Left lobe of liver (tissue), 2 donors: Measurements from ENCODE around the gene FARP1. TPM values are rescaled to one million over a fixed set of nuclear protein-coding genes. Genes with fewer than 3 reads are reported as not detected.

ENCODE experiments used
- ATAC-seq: fragments of 200-7000 bp; cut with Tn5 transposase; one replicate; pipeline ENCODE4 v1.9.1; 2020; ENCODE audit warnings: mild to moderate bottlenecking, moderate library complexity
- DNase-seq: peaks from one replicate; pipeline ENCODE4 v3.0.0-alpha.2; 2020; ENCODE audit warnings: low spot score
- total RNA-seq: library from RNA; stranded (reverse); gene quantifications from one replicate; pipeline ENCODE4 v1.2.1, GENCODE V29; 2021
- donor health status: DM: no; HTN: no; CAD: no; lungs with moderate emphysema.
- donor health status: DM: no; HTN: yes; CAD: no.

The FARP1 gene
- total RNA-seq, 1 donor from 2014 or later: 78.8 TPM

DNA sequence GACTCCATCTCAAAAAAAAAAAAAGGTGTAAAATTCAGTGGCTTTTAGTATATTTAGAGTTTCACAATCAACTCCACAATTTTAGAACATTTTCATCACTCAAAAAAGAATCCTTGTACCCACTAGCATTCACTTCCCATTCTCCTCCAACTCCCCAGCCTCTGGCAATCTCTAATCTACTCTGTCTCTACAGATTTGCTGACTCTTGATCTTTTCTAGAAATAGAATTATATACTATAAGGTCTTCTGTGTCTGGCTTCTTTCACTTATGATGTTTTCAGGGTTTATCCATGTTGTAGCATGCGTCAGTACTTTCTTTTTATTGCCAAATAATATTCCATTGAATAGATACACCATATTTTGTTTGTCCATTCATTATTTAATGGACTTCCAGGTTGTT lies 8.0 kb upstream of the FARP1 start:
- no peak for DNase-seq
- ATAC-seq: no peak

DNA sequence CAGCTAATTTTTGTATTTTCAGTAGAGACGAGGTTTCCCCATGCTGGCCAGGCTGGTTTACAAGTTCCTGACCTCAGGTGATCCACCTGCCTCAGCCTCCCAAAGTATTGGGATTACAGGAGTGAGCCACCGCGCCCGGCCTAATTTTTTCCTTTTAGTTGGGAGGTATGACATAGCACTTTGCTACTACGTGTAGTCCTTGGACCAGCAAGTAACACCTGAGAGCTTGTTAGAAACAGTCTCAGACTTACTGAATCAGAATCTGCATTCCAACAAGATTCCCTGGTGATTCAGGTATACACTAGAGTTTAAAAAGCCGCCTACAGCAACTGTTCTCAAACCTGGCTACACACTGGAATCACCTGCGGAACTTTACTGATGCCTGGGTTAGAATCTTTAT lies 1.8 kb upstream of the FARP1 start:
- ATAC-seq (no peak), DNase-seq (no peak)

GRCh38 chr13:98141509-98142379 lies 1.1 kb upstream of the FARP1 start:
- peak; percentile 51 for DNase-seq
- peak; percentile 14 for ATAC-seq

- ATAC-seq (no peak), DNase-seq (no peak)
These were observed 261 bp downstream of the FARP1 start for GRCh38 chr13:98143157-98143553.

DNA sequence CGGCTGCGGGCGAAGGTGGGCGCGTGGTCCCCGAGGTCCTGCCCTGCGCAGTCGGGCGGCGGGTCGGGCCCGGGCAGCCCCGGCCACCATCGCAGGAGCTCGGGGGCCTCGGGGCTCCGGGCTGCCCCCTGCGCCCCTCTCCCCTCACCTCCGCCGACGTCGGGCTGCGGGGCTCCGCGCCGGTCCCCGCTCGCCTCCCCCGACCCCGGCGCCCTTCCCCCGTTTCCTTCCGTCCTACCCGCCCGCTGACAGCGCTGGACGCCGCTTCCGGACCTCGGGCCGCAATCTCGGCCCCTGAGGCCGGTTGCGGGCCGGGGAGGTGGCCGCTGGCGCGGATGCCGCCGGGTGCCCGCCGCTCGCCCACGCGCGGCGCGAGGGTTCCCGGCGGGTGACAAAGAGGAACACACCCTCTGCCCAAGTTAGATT lies 720 bp downstream of the FARP1 start:
- DNase-seq: peak; percentile 53
- peak; percentile 8 for ATAC-seq

GRCh38 chr13:98144027-98144741 lies 1.3 kb downstream of the FARP1 start:
- no peak for ATAC-seq
- no peak for DNase-seq

- ATAC-seq (peak; percentile 8), DNase-seq (no peak)
These were observed 2.0 kb downstream of the FARP1 start for GRCh38 chr13:98144801-98145350.

- ATAC-seq: no peak
- DNase-seq: no peak
These were observed 4.6 kb downstream of the FARP1 start for GRCh38 chr13:98147521-98147920.

DNA sequence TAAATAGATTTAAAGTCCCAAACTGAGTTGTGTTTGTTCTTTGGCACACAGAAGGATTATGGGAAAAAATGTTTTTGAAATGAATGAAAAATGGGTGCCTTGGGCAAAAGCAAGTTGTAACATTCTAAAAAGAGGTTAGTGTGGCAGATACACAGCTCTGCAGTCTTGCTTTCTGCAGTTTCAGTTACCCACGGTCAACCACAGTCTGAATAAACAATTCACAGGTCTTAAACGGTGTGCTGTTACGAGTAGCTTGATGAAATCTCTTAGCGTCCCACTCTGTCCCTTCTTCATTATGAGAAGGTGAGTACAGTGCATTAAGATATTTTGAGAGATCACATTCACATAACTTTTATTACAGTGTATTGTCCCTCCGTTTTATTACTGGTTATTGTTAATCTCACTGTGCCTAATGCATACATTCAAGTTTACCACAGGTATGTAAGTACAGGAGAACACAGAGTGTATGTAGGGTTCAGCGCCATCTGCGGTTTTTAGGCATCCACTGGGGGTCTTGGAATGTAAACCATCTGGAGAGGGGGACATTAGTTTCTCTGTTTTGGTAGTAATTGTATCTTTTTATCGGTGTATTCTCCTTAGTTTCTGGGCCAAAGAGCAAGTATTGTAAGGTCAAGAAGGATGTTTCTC lies 8.1 kb downstream of the FARP1 start:
- DNase-seq (no peak), ATAC-seq (no peak)

GRCh38 chr13:98155475-98156109 lies 12.7 kb downstream of the FARP1 start:
- DNase-seq: no peak
- ATAC-seq: no peak

DNA sequence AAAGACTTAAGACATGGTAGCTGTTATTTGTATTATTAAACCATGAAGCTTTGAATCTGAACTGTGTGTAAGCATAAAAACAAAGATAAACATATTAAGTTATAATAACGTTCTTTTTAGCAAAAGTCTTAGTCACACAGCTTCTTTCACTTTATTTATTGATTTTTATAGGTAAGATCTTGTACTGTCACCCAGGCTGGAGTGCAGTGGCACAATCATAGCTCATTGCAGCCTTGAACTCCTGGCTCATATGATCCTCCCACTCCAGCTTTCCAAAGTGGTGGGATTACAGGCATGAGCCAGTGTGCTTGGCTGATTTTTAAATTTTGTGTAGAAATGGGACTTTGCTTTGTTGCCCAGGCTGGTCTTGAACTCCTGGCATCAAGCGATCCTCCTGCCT lies 13.4 kb downstream of the FARP1 start:
- DNase-seq: no peak
- ATAC-seq: peak; percentile 23

GRCh38 chr13:98157188-98157587 lies 14.3 kb downstream of the FARP1 start:
- DNase-seq: no peak
- peak; percentile 37 for ATAC-seq

GRCh38 chr13:98157609-98158008 lies 14.7 kb downstream of the FARP1 start:
- ATAC-seq: no peak

GRCh38 chr13:98158172-98158899 lies 15.4 kb downstream of the FARP1 start:
- DNase-seq: no peak
- peak; percentile 74 for ATAC-seq

More at GRCh38 chr13:98157609-98158008, 14.7 kb downstream of the FARP1 start:
- no peak for DNase-seq

GRCh38 chr13:98162935-98163334 lies 20.0 kb downstream of the FARP1 start:
- no peak for ATAC-seq
- no peak for DNase-seq

DNA sequence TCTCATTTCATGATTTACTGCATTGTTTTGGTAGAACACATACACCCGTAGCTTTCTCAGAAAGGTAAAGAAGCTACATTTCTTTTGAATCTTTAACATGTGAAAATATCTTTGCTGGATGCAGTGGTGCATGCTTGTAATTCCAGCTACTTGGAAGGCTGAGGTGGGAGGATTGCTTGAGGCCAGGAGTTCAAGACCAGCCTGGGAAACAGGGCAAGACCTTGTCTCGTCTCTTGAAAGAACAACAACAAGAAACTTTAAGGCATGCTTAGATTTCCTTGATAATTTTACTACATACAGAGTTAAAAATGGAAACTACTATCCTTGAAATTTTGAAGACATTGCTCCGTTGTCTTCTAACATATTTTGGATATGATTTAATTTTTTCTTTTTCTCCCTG lies 26.4 kb downstream of the FARP1 start:
- ATAC-seq (no peak), DNase-seq (no peak)

DNA sequence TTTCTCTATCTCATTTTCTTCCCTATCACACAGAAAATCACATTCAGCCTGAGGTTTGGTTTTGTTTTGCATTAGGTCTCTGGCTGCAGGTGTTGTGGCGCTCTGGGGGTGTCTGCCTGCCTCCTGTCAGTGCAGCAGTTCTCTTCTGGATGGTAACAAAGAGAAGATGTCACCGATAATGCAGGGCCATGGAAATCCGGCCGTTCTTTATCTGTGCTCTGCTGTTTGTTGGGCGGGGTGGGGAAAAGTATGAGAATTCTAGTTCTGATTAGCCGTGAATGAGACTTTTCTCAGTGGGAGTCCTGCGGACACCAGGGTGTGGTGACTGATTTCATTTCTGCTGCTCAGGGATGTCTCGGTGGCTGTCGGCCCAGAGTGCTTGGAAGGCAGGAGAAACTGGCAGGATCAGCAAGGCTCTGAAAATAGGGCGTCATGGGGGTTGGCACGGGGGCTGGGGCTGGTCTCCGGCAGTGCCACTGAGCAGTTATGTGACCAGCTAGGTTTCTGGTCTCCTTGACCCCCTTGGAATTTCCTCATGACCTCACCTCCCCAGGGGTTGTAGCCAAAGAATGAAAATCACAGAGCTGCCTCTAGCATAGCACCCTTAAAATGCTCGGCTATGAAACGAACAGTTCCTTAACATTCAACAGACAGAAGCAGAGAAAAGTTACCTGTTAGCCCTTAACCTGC lies 29.2 kb downstream of the FARP1 start:
- no peak for DNase-seq
- ATAC-seq: peak; percentile 36

- DNase-seq: no peak
These were observed 29.9 kb downstream of the FARP1 start for GRCh38 chr13:98172590-98173422.

More at GRCh38 chr13:98172590-98173422, 29.9 kb downstream of the FARP1 start:
- ATAC-seq: peak; percentile 6
